Body of pancreas (tissue), 4 donors: ENCODE results near the gene SORCS2. TPM values are rescaled to one million over a fixed set of nuclear protein-coding genes. Genes with fewer than 3 reads are reported as not detected.

ENCODE experiments used
- ATAC-seq: fragments of 150-250 bp; one replicate; pipeline ENCODE4 v1.9.1; 2016
- DNase-seq, 4 donors: peaks; one replicate each; pipeline ENCODE4 v3.0.0-alpha.2; 2019
- H3K27ac ChIP-seq, 4 donors: fragments of 200-600 bp; sonication (generic); 1 replicate in 3 of 4; 2 replicates in 1 of 4; pipeline versions ENCODE4 v1.5.1 to v1.6.1; 2016 to 2019; ENCODE audit warnings: mild to moderate bottlenecking in 1 of 4, mixed read lengths in 1 of 4, moderate library complexity in 1 of 4
- H3K27me3 ChIP-seq, 2 donors: fragments of 200-600 bp; sonication (generic); one replicate each; pipeline ENCODE4 v1.6.0; 2016; ENCODE audit warnings: mild to moderate bottlenecking in 1 of 2
- H3K36me3 ChIP-seq, 2 donors: fragments of 200-600 bp; sonication (generic); replicated peaks in 1 of 2; 2 replicates each; pipeline ENCODE4 v1.5.1; 2016; ENCODE audit warnings: low read depth in 2 of 2; ENCODE audit not compliant: insufficient read depth in 1 of 2
- H3K4me1 ChIP-seq: fragments of 200-600 bp; sonication (generic); one replicate; pipeline ENCODE4 v1.6.0; 2016
- H3K4me3 ChIP-seq, 2 donors: fragments of 200-600 bp; sonication (generic); 1 replicate in 1 of 2; 2 replicates in 1 of 2; pipeline ENCODE4 v1.5.1; 2016 to 2019
- H3K9me3 ChIP-seq, 3 donors: fragments of 200-600 bp; sonication (generic); 1 replicate in 2 of 3; 2 replicates in 1 of 3; pipeline ENCODE4 v1.5.1; 2016
- CTCF ChIP-seq, 7 experiments: fragments of 450-650 bp in 4 of 7; fragments of 200-600 bp in 3 of 7; sonication (generic) in 3 of 7; IDR thresholded peaks; one replicate each; pipeline ENCODE4 v1.5.1; 2016 to 2019; ENCODE audit warnings: antibody characterized with exemption in 7 of 7
- POLR2A ChIP-seq, 3 donors: fragments of 450-650 bp; IDR thresholded peaks; one replicate each; pipeline ENCODE4 v1.6.1; 2016; ENCODE audit warnings: antibody characterized with exemption in 3 of 3, mild to moderate bottlenecking in 2 of 3
- WGBS, 2 donors: methylation state at CpG; one replicate each; pipeline ENCODE4 v1.1.5; 2017; 5-methylcytosine and 5-hydroxymethylcytosine counted together
- intact Hi-C: fragments of 100-400 bp; cut with DNase I; formaldehyde crosslinking; loops from one replicate; pipeline ENCODE4 v1.15.1; 2023
- total RNA-seq, 2 donors: library from RNA; depleted of rRNA; stranded (reverse); fragments of >200 nt; gene quantifications; one replicate each; pipeline ENCODE4 v1.1.0, GENCODE V29; 2016

SORCS2 gene
- total RNA-seq, 2 donors from 2014 or later = 0.26 to 0.33 TPM

- no peak overlapping the region for H3K4me3 ChIP-seq
- no peaks in the 10 kb centered on the region for H3K27me3 ChIP-seq
- no peak for DNase-seq
- H3K9me3 ChIP-seq = no peaks in the 10 kb centered on the region
- no peak overlapping the region for H3K27ac ChIP-seq
- ATAC-seq = no peak
- no peaks in the 10 kb centered on the region for H3K4me1 ChIP-seq
- 15 to 22% methylated on average over 19 to 32 of the region's 32 CpGs for WGBS, 2 donors
- intact Hi-C loops = no loop called here
- TF ChIP-seq CTCF (IDR thresholded peaks at IDR 0.05) (no peak), POLR2A (IDR thresholded peaks at IDR 0.05) (no peak)
- H3K36me3 ChIP-seq = no peaks in the 10 kb centered on the region
Observed at GRCh38 chr4:7655511-7656243, 463.3 kb downstream of the SORCS2 start.

GRCh38 chr4:7656244-7656800 lies 464.0 kb downstream of the SORCS2 start:
- H3K36me3 ChIP-seq = no peaks in the 10 kb centered on the region

GRCh38 chr4:7657545-7658297 lies 465.4 kb downstream of the SORCS2 start:
- TF ChIP-seq POLR2A (IDR thresholded peaks at IDR 0.05) (no peak), CTCF (IDR thresholded peaks at IDR 0.05) (no peak)
- Histone ChIP-seq H3K27ac (no peak overlapping the region), H3K9me3 (no peaks in the 10 kb centered on the region), H3K36me3 (no peaks in the 10 kb centered on the region), H3K4me1 (no peaks in the 10 kb centered on the region), H3K27me3 (no peaks in the 10 kb centered on the region), H3K4me3 (no peak overlapping the region)
- ATAC-seq = no peak
- 87% methylated on average over 6 of the region's 6 CpGs for WGBS, 2 donors
- intact Hi-C loops = no loop called here
- no peak for DNase-seq

More at GRCh38 chr4:7656244-7656800, 464.0 kb downstream of the SORCS2 start:
- DNase-seq (no peak), ATAC-seq (no peak)
- H3K4me1 ChIP-seq = no peaks in the 10 kb centered on the region
- intact Hi-C loops = no loop called here
- H3K4me3 ChIP-seq = no peak overlapping the region
- TF ChIP-seq POLR2A (IDR thresholded peaks at IDR 0.05) (no peak), CTCF (IDR thresholded peaks at IDR 0.05) (no peak)
- WGBS, 2 donors = 53 to 92% methylated on average over 4 to 13 of the region's 17 CpGs
- no peak overlapping the region for H3K27ac ChIP-seq
- H3K9me3 ChIP-seq = no peaks in the 10 kb centered on the region
- no peaks in the 10 kb centered on the region for H3K27me3 ChIP-seq

GRCh38 chr4:7658341-7659204 lies 466.2 kb downstream of the SORCS2 start:
- Histone ChIP-seq H3K4me1 (no peaks in the 10 kb centered on the region), H3K27me3 (no peaks in the 10 kb centered on the region), H3K36me3 (no peaks in the 10 kb centered on the region), H3K4me3 (no peak overlapping the region), H3K27ac (no peak overlapping the region), H3K9me3 (no peaks in the 10 kb centered on the region)
- TF ChIP-seq CTCF (IDR thresholded peaks at IDR 0.05) (no peak), POLR2A (IDR thresholded peaks at IDR 0.05) (no peak)
- WGBS, 2 donors = 58 to 67% methylated on average over 5 of the region's 5 CpGs
- DNase-seq = no peak
- ATAC-seq = no peak
- intact Hi-C loops = no loop called here
